ENCODE data around the gene RAB37. TPM values are rescaled to one million over a fixed set of nuclear protein-coding genes. Genes with fewer than 3 reads are reported as not detected.

The RAB37 gene
- total and polyA plus RNA-seq, 3 donors from 2014 or later, result 0.81 to 1.9 (median 0.94) TPM

DNA sequence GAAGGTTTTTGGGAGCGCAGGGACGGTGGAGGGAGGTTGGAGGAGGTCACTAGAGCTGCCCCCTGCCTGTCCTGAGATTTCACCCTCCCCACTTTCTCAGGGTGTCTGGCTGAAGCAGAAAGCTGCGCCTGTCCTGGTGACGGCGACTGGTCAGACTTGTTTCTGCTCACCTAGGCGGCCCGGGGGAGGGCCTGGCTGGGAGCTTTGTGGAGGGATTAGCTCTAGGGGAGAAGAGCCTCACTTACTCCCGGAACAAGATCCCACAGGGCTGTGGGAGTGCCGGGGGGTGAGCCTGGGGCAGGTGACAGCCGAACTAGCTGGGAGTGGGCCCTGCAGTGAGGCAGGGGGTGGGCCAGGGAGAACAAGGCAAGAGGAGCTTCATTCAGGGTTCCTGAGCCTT lies 22.9 kb downstream of the RAB37 start:
- H3K27me3 ChIP-seq, result no peaks in the 10 kb centered on the region
- no peak for DNase-seq
- intact Hi-C loops (cut with DNase I; ENCODE audit: low total_unique reads), result loop anchor here (5.0 kb wide), 1 partner anchor 48 kb away; the partner anchor contains the start of gene CD300LF
- TF ChIP-seq POLR2A (IDR thresholded peaks at IDR 0.05), result no peak
- TF ChIP-seq CTCF (IDR thresholded peaks at IDR 0.05), result no peak
- H3K36me3 ChIP-seq (ENCODE audit: low read depth, missing control alignments), result no peaks in the 10 kb centered on the region
- H3K27ac ChIP-seq, result peak overlapping the region; percentile 14 to 39
- H3K4me3 ChIP-seq, result no peak overlapping the region
- no peaks in the 10 kb centered on the region for H3K9me3 ChIP-seq
- H3K4me1 ChIP-seq, result peaks cover 60% of the 10 kb centered on the region
- WGBS, 2 donors, result 75 to 80% methylated on average over 10 of the region's 10 CpGs

GRCh38 chr17:74760404-74761105 lies 23.5 kb downstream of the RAB37 start:
- WGBS, 2 donors, result 71 to 85% methylated on average over 5 to 7 of the region's 7 CpGs
- no peaks in the 10 kb centered on the region for H3K9me3 ChIP-seq
- intact Hi-C loops (cut with DNase I; ENCODE audit: low total_unique reads), result loop anchor here (5.0 kb wide), 1 partner anchor 48 kb away; the partner anchor contains the start of gene CD300LF

GRCh38 chr17:74761419-74761818 lies 24.4 kb downstream of the RAB37 start:
- WGBS, 2 donors, result 67 to 94% methylated on average over 3 to 5 of the region's 5 CpGs
- Histone ChIP-seq H3K36me3 (ENCODE audit: low read depth, missing control alignments) (no peaks in the 10 kb centered on the region), H3K27ac (peak overlapping the region in 1 of 2 donors; percentile 14), H3K4me3 (no peak overlapping the region), H3K4me1 (peaks cover 60% of the 10 kb centered on the region), H3K9me3 (no peaks in the 10 kb centered on the region), H3K27me3 (no peaks in the 10 kb centered on the region)
- intact Hi-C loops (cut with DNase I; ENCODE audit: low total_unique reads), result loop anchor here (5.0 kb wide), 1 partner anchor 49 kb away; the partner anchor contains the start of gene CD300LF
- TF ChIP-seq CTCF (IDR thresholded peaks at IDR 0.05), result no peak
- TF ChIP-seq POLR2A (IDR thresholded peaks at IDR 0.05), result no peak
- no peak for DNase-seq

More at GRCh38 chr17:74760404-74761105, 23.5 kb downstream of the RAB37 start:
- no peak overlapping the region for H3K4me3 ChIP-seq
- DNase-seq, result no peak
- no peaks in the 10 kb centered on the region for H3K36me3 ChIP-seq (ENCODE audit: low read depth, missing control alignments)
- TF ChIP-seq CTCF (IDR thresholded peaks at IDR 0.05), result no peak
- TF ChIP-seq POLR2A (IDR thresholded peaks at IDR 0.05), result no peak
- H3K4me1 ChIP-seq, result peaks cover 60% of the 10 kb centered on the region
- no peaks in the 10 kb centered on the region for H3K27me3 ChIP-seq
- peak overlapping the region; percentile 14 to 39 for H3K27ac ChIP-seq

GRCh38 chr17:74761931-74762330 lies 24.9 kb downstream of the RAB37 start:
- WGBS, 2 donors, result 85 to 99% methylated on average over 9 to 11 of the region's 11 CpGs
- H3K4me3 ChIP-seq, result no peak overlapping the region
- no peak for TF ChIP-seq POLR2A (IDR thresholded peaks at IDR 0.05)
- no peak for TF ChIP-seq CTCF (IDR thresholded peaks at IDR 0.05)
- H3K27ac ChIP-seq, result peak overlapping the region; percentile 24 to 45
- no peaks in the 10 kb centered on the region for H3K27me3 ChIP-seq
- H3K36me3 ChIP-seq (ENCODE audit: low read depth, missing control alignments), result no peaks in the 10 kb centered on the region
- H3K9me3 ChIP-seq, result no peaks in the 10 kb centered on the region
- intact Hi-C loops (cut with DNase I; ENCODE audit: low total_unique reads), result loop anchor here (5.0 kb wide), 1 partner anchor 50 kb away; the partner anchor contains the start of gene CD300LF
- no peak for DNase-seq
- peaks cover 56% of the 10 kb centered on the region for H3K4me1 ChIP-seq

Data from testis (tissue), 3 donors.